Fibroblast of skin of left biceps (primary cell): Measurements from ENCODE around the gene ADTRP.

Source experiments
- DNase-seq, 2 experiments: peaks; one replicate each; pipeline ENCODE4 v3.0.0-alpha.2; 2013; ENCODE audit warnings: low read depth in 2 of 2

ADTRP gene

GRCh38 chr6:11778648-11779328, at the start of gene ADTRP:
Gene ADTRP, minus strand, starts transcription at chr6:11778803. Its CDS starts 44 bp downstream, at chr6:11778759.
- DNase-seq: no peak

GRCh38 chr6:11826779-11827178, 48.2 kb upstream of the ADTRP start:
- DNase-seq: no peak

GRCh38 chr6:11824986-11825385, 46.4 kb upstream of the ADTRP start:
- no peak for DNase-seq

DNA sequence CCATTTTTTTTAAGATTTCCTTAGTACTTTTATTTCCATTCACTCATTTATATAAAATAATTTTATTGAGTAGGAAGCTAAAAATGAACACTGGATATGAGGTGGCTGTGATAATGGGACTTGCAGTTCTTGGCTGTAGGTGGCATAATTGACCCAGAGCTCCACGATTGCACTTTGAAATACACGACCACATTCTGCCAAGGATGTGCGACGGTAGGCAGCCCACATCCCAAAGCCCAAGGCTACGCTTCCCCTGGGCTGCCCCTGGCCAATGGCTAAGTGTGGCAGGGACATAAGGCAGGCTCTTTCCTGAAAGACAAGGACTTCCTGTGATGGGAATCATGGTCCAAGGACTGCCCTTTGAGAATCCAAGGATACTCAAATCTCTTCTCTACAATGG, 43.7 kb upstream of the ADTRP start:
- DNase-seq: no peak

DNA sequence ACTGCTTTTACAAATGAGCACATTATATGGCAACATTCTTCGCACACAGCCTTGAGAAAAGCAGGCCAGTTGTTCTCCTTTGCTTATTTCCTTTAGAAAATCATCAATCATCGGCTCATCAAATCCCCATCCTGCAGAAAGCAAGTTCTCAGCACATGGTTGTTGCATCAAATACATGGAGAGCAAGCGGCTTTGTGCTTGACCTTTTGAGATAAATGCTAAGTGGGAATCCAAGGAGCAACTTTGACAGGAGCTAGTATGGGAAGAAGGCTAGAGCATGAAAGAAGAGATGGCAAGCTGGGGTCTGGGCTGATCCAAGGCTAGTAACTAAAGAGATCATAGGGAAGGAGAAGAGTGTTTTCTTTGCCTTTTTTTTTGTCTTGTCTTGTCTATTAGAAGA, 43.2 kb upstream of the ADTRP start:
- DNase-seq: no peak

DNA sequence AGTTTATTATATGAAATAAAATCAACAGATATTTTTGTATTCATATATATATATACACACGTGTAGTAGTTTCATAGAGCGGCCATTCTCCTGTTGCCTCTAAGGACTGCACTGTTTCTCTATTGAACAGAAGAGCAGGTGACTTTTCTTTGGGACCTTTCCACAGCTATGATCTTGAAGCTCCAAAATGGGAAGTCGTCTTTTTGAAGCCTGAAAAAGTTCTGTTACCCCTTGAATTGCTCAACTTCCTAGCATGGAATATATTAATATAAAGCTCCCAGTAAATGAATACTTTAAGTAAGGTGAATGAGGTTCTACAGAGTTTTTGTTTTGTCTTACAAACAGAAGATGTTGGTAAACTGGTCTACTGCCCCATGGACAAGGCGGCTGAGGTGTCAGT, 42.2 kb upstream of the ADTRP start:
- DNase-seq: no peak

DNA sequence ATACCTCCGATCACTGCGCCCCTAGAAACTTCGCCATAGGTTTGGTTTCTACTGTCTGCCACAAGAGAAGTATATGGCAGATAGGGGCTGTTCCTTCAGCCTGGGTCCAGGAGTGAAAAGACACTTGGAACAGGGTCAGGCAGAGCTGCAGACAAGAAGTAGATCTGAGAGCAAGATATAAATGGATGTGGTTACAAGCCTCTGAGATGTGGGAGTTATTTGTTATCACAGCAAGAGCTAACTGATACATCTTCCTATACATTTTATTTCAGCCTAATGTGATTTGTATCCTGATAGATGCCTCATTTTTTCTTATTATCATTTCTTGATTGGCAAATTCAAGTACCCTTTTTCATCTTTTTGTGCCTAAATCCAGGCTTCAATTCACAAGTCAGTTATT, 40.9 kb upstream of the ADTRP start:
- DNase-seq: no peak

DNA sequence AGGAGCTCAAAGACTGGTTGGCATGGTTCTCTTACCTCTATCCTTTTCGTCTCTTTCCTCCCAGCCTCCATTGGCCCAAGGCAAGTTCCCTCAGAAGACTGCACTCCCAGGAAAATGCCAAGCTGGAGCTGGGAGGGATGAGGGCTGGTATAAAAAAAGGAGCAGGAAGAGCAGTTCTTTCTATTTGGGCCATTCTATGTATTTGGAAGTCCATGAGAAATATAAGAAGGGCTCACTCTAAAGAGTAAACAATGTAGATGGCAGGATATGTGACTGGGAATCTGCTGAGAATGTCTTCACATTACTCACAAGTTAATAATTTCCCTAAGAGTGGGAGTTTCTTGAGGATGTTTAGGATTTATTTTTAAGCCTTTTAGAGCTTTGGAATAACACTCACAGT, 36.6 kb upstream of the ADTRP start:
- no peak for DNase-seq

DNA sequence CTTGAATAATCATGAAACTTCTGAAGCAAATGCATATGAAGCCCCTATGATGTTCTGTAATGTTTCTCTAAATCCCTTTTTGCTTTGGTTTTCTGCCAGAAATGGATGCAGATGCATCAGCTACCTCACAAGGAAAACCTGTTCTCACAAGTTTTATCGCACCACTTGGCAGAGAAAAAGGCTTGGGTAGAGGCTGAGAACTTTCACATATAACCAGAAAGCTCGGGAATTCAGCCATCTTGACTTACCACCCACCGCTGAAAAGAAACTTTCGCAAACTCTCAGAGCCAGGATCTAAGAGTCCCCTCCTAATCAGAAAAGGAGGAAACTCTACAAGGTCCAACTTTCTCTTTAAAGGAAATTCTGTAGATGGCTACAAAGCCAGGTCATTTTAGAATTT, 36.2 kb upstream of the ADTRP start:
- DNase-seq: no peak

- no peak for DNase-seq
These were observed 35.5 kb upstream of the ADTRP start for GRCh38 chr6:11814106-11814505.

GRCh38 chr6:11813606-11814005, 35.0 kb upstream of the ADTRP start:
- no peak for DNase-seq

GRCh38 chr6:11812951-11813350, 34.3 kb upstream of the ADTRP start:
- DNase-seq: no peak

DNA sequence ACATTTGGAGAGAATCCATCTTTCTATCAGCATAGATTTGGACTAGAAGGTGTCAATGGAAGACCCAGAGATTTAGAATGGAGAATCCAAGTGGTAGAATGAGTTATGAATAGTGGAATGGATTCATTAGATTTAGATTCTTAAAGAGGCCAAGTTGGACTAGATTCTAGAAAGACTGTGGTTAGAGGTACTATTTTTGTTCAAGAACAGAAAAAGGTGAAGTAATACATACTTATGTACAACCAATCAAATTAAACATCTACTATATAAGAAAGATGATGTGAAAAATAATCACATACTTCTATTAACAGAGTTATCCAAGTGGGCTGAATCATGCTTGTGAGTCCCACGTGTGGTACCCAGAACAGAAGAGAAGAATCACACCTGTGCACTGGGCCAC, 33.8 kb upstream of the ADTRP start:
- DNase-seq: no peak

- no peak for DNase-seq
These were observed 33.2 kb upstream of the ADTRP start for GRCh38 chr6:11811644-11812264.

DNA sequence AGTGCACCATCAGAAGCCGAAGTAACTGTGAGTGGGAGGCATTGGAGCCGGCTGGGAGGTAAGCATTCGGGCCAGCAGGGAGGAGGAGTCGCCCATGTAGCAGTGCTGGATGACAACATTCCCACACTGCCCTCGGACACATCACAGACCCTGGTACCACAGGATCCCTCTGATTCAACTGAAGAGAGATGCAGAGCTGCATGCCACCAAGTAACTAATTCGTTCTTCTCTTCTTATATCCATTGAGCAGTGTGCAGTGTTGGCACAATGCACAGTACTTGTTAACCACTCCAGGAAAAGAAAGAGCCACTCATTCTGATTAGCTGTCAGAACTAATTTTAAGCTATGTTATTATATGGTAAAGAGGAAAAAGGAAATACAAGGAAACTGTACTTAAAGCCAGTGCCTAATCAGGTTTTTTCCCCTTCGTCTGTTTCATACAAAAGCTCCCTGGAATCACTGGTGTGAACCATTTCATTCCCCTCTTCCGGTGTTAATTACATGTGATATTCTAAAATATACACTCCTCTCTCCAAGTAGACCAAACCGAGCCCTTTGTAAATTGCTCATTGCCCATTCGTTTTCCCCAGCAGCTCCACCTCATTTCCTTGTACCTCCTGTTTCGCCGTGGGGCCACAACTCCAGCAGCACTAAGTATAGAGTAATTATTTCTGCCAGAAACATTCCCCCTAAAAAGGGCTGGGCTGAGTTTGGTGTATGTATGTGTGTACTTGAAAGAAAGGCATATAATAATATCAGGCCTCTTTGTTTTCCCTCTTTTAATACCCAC, 32.4 kb upstream of the ADTRP start:
- no peak for DNase-seq

GRCh38 chr6:11810039-11810541, 31.5 kb upstream of the ADTRP start:
- DNase-seq: peak in 1 of 2 experiments; percentile 25

DNA sequence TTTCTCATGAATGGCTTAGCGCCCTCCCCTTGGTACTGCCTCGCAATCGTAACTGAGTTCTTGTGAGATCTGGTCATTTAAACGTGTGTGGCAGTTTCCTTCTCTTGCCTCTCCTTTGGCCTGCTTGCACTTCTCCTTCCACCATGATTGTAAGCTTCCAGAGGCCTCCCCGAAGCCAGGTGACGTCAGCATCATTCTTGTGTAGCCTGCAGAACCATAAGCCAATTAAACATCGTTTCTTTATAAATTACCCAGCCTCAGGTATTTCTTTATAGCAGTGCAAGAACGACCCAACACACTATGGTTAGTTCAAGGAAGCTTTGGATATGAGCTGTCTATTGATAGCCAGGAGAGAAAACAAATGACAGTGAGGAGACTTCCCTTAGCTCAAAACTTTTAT, 29.5 kb upstream of the ADTRP start:
- no peak for DNase-seq

- DNase-seq: no peak
These were observed 28.1 kb upstream of the ADTRP start for GRCh38 chr6:11806561-11807317.

- DNase-seq: no peak
These were observed 26.9 kb upstream of the ADTRP start for GRCh38 chr6:11805259-11806053.

GRCh38 chr6:11804701-11805100, 26.1 kb upstream of the ADTRP start:
- DNase-seq: no peak

DNA sequence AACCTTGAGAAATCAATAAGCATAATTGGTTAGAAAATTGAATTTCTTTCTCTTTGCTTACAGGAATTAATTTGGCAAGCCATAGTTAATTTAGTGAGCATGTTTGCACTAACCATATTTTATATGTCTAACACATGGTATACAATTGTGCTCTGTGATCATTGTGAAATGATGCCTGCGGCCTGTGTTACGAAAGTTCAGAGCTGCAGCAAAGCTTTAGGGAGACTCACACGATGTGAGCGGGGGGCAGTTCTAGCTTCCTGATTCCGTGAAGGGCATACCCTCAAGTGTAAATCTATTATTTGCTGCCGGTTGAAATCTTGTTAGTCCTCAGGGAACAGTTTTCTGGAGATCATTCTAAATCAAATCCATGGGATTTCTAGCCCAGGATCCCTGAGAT, 25.5 kb upstream of the ADTRP start:
- DNase-seq: peak in 1 of 2 experiments; percentile 37
